ENCODE results near the gene ZNF578. TPM values are rescaled to one million over a fixed set of nuclear protein-coding genes. Genes with fewer than 3 reads are reported as not detected.

ZNF578 gene
- total RNA-seq, 1 experiment from 2014 or later: not detected

DNA sequence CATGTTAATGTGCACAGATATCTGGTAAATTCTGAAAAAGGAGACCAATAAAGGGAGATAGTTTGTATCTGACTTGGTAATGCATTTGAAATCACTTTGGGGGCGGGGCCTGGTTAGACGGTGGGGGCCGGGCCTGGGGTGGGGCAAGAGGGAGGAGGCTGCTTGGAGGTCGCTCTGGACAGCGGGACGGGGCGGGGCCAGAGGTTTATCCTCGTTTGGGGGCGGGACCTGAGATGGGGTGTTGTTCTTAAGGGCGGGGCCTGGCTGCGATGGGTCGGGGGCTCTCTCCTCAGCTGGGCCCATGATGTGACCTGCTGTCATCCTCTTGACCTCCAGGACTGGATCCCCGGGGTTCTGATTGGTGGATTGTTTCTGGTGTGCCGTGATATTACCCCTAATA, 69.2 kb downstream of the ZNF578 start:
- H3K9me3 ChIP-seq: peaks cover 18% of the 10 kb centered on the region
- Mint-ChIP-seq H3K27me3 (ENCODE audit: insufficient read depth, unreplicated experiment) (no peaks in the 10 kb centered on the region), H3K27ac (ENCODE audit: unreplicated experiment) (no peak overlapping the region), H3K4me3 (ENCODE audit: unreplicated experiment) (no peak overlapping the region), H3K36me3 (ENCODE audit: insufficient read depth, unreplicated experiment) (peaks cover 14% of the 10 kb centered on the region), H3K9me3 (ENCODE audit: unreplicated experiment) (peaks cover 22% of the 10 kb centered on the region), H3K4me1 (ENCODE audit: low read depth, unreplicated experiment) (no peaks in the 10 kb centered on the region)
- ChIA-PET POLR2A (no interaction called here), CTCF (no interaction called here)
- intact Hi-C loops (cut with micrococcal nuclease; ENCODE audit: unreplicated experiment): no loop called here
- no peak for DNase-seq
- TF ChIP-seq, protein P1, sequence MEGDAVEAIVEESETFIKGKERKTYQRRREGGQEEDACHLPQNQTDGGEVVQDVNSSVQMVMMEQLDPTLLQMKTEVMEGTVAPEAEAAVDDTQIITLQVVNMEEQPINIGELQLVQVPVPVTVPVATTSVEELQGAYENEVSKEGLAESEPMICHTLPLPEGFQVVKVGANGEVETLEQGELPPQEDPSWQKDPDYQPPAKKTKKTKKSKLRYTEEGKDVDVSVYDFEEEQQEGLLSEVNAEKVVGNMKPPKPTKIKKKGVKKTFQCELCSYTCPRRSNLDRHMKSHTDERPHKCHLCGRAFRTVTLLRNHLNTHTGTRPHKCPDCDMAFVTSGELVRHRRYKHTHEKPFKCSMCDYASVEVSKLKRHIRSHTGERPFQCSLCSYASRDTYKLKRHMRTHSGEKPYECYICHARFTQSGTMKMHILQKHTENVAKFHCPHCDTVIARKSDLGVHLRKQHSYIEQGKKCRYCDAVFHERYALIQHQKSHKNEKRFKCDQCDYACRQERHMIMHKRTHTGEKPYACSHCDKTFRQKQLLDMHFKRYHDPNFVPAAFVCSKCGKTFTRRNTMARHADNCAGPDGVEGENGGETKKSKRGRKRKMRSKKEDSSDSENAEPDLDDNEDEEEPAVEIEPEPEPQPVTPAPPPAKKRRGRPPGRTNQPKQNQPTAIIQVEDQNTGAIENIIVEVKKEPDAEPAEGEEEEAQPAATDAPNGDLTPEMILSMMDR (IDR thresholded peaks at IDR 0.05; ENCODE audit: insufficient read depth in 1 of 2, low read depth in 1 of 2, low read length in 1 of 2, severe bottlenecking in 1 of 2, unreplicated experiment in 1 of 2): no peak
- no peaks in the 10 kb centered on the region for H3K4me1 ChIP-seq
- no peaks in the 10 kb centered on the region for H3K27me3 ChIP-seq (replicated peaks; ENCODE audit: control insufficient read depth, insufficient read depth, low read length)
- no TSS peak for BruUV-seq (replicated peaks)
- no peaks in the 10 kb centered on the region for H3K36me3 ChIP-seq (ENCODE audit: control insufficient read depth, insufficient read depth, low read length)
- H3K4me3 ChIP-seq (ENCODE audit: low read depth, low read length): no peak overlapping the region

DNA sequence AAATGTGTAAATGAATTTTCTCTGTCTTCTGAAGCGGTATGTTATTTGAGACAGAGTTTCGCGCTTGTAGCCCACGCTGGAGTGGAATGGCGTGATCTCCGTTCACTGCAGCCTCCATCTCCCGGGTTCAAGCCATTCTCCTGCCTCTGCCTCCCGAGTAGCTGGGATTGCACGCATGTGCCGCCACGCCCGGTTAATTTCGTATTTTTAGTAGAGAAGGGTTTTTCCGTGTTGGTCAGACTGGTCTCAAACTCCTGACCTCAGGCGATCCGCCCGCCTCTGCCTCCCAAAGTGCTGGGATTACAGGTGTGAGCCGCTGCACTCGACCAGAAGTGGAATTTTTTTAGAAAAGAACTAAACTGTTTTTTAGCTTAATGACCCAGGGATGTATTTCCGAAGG, 70.7 kb downstream of the ZNF578 start:
- DNase-seq: no peak
- H3K4me3 Mint-ChIP-seq (ENCODE audit: unreplicated experiment): no peak overlapping the region
- Histone ChIP-seq H3K4me3 (ENCODE audit: low read depth, low read length) (no peak overlapping the region), H3K4me1 (no peaks in the 10 kb centered on the region), H3K36me3 (ENCODE audit: control insufficient read depth, insufficient read depth, low read length) (no peaks in the 10 kb centered on the region; the same call in 1 of the 2 replicates), H3K27me3 (replicated peaks; ENCODE audit: control insufficient read depth, insufficient read depth, low read length) (no peaks in the 10 kb centered on the region), H3K9me3 (peaks cover 18% of the 10 kb centered on the region)
- BruUV-seq (replicated peaks): no TSS peak
- POLR2A ChIA-PET: no interaction called here
- intact Hi-C loops (cut with micrococcal nuclease; ENCODE audit: unreplicated experiment): no loop called here
- peaks cover 20% of the 10 kb centered on the region for H3K36me3 Mint-ChIP-seq (ENCODE audit: insufficient read depth, unreplicated experiment)
- no peaks in the 10 kb centered on the region for H3K27me3 Mint-ChIP-seq (ENCODE audit: insufficient read depth, unreplicated experiment)
- CTCF ChIA-PET: no interaction called here
- peaks cover 30% of the 10 kb centered on the region for H3K9me3 Mint-ChIP-seq (ENCODE audit: unreplicated experiment)
- H3K27ac Mint-ChIP-seq (ENCODE audit: unreplicated experiment): no peak overlapping the region
- TF ChIP-seq, protein P1 (IDR thresholded peaks at IDR 0.05; ENCODE audit: insufficient read depth in 1 of 2, low read depth in 1 of 2, low read length in 1 of 2, severe bottlenecking in 1 of 2, unreplicated experiment in 1 of 2): no peak
- H3K4me1 Mint-ChIP-seq (ENCODE audit: low read depth, unreplicated experiment): peaks cover 11% of the 10 kb centered on the region

DNA sequence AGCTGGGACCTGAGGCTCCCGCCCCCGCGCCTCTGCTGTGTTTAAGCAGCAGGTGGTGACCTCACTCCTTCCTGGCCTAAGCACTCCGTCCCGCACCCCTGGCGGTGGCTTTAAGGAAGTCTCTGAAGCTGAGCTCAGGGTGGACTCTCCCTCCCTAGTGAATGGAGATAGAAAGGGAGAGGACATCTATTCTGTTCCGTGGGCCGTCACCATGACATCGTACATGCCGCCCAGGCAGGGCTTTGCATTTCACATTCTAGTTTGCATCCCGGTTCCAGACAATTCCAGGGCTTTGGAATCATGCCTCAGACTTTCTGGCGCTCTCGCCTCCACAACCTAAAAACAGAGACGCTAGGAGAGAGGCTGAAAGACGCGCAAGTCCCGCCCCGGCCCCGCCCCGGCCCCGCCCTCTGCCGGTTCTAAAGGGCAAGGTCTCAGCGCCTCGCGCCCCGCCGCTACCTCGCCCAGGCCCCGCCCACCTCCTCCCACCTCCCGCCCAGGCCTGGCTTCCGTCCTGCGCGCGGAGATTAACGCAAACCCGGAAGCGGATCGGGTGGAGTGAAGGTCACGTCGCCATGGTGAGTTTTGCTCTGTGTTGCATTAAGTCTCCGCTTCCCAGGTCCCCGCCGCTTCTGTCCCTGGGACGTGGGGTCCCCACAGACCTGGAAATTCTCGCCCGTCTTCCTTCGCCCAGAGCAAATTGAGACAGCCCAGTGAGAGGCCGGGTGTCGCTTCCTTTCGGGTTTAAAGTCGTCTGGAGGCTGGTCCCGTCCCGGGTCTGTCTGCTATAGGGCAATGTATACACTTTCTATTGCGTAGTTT, 74.0 kb downstream of the ZNF578 start, which contains the start of gene ZNF808:
Gene ZNF808 (plus strand): TSS at position 535 of the 822 bp plus-strand sequence. CDS start 15,617 bp downstream, outside the sequence.
- TF ChIP-seq, protein P1 (IDR thresholded peaks at IDR 0.05; ENCODE audit: insufficient read depth in 1 of 2, low read depth in 1 of 2, low read length in 1 of 2, severe bottlenecking in 1 of 2, unreplicated experiment in 1 of 2): peak; percentile 76 to 82
- H3K36me3 ChIP-seq (ENCODE audit: control insufficient read depth, insufficient read depth, low read length): no peaks in the 10 kb centered on the region; the same call in none of the 2 replicates
- Mint-ChIP-seq H3K27ac (ENCODE audit: unreplicated experiment) (peak within 1 kb of the TSS; percentile 98), H3K27me3 (ENCODE audit: insufficient read depth, unreplicated experiment) (no peaks in the 10 kb centered on the region), H3K9me3 (ENCODE audit: unreplicated experiment) (peaks cover 15% of the 10 kb centered on the region), H3K4me1 (ENCODE audit: low read depth, unreplicated experiment) (peaks cover 11% of the 10 kb centered on the region), H3K4me3 (ENCODE audit: unreplicated experiment) (peak within 1 kb of the TSS; percentile 74), H3K36me3 (ENCODE audit: insufficient read depth, unreplicated experiment) (peaks cover 20% of the 10 kb centered on the region)
- peaks cover 13% of the 10 kb centered on the region for H3K9me3 ChIP-seq
- H3K4me3 ChIP-seq (ENCODE audit: low read depth, low read length): peak within 1 kb of the TSS; percentile 73
- DNase-seq: peak; percentile 93 to 97
- no TSS peak for BruUV-seq (replicated peaks)
- CTCF ChIA-PET: interaction anchor here (0.6 to 1.0 kb wide), 3 partner anchors 131 to 435 kb away, joined by 3 to 4 read pairs (median 4); no protein-coding TSS in a partner anchor
- H3K4me1 ChIP-seq: no peaks in the 10 kb centered on the region
- intact Hi-C loops (cut with micrococcal nuclease; ENCODE audit: unreplicated experiment): loop anchor here (1.0 to 5.0 kb wide), 3 partner anchors 43 to 130 kb away; partner anchors contain the start of genes ZNF528 and ZNF701
- POLR2A ChIA-PET: interaction anchor here (0.9 kb wide), 1 partner anchor 338 kb away, joined by 11 read pairs; the partner anchor contains the start of gene PPP2R1A
- H3K27me3 ChIP-seq (replicated peaks; ENCODE audit: control insufficient read depth, insufficient read depth, low read length): no peaks in the 10 kb centered on the region

All from Caco-2 (cell line).